GM12872 (cell line): ENCODE data around the gene INPP5A.

Experiments
- CTCF ChIP-seq: IDR thresholded peaks from 3 replicates; pipeline ENCODE4 v1.5.1; 2011; ENCODE audit warnings: low read depth, mild to moderate bottlenecking, low read length, moderate library complexity; ENCODE audit not compliant: insufficient read depth

The INPP5A gene

DNA sequence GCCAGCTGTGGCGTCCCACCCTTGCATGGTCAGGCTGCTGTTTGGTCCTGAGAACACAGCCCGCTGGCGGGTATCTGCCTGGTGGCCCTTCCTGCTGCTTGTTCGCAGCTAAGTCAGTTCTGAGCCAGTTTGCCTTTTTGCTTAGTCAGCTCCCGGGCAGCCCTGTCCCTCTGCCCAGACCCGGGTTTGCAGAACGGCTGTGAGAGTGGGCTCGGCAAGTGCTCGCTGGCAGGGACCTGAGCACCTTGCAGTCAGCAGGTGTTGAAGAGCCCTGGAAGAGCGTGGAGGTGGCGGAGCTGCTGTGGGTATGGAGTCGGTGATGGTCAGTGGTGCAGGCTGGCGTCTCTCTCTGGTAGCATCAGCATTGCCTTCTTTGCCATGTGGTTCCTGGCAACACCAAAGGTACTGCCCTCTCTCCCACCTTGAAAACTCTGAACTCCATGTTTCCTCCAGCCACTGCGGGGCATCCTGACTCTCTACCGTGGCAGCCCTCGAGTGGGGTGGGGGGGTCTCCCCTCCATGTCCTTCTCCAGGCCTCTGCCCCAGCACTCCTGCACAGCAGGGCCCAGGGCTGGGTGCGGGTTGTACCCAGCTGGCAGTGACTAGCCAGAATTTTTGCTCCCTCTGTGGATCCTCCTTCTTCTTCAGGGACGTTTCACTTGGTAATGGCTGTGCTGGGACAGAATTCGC is 4.6 kb downstream of the INPP5A start:
- no peak for TF ChIP-seq CTCF

DNA sequence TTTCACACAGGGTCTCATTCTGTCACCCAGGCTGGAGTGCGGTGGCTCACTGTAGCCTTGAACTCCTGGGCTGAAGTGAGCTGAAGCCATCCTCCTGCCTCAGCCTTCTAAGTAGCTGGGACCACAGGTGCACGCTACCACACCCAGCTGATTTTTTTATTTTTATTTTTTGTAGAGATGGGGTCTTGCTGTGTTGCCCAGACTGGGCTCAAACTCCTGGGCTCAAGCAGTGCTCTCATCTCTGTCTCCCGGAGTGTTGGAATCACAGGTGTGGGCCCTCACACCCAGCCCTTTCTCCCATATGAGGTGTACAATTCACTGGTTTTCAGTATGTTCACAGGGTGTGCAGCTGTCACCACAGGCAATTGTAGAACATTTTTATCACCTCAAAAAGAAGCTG is 5.2 kb downstream of the INPP5A start:
- TF ChIP-seq CTCF, result no peak

- no peak for TF ChIP-seq CTCF
Measured at GRCh38 chr10:132543916-132544743, 6.5 kb downstream of the INPP5A start.

DNA sequence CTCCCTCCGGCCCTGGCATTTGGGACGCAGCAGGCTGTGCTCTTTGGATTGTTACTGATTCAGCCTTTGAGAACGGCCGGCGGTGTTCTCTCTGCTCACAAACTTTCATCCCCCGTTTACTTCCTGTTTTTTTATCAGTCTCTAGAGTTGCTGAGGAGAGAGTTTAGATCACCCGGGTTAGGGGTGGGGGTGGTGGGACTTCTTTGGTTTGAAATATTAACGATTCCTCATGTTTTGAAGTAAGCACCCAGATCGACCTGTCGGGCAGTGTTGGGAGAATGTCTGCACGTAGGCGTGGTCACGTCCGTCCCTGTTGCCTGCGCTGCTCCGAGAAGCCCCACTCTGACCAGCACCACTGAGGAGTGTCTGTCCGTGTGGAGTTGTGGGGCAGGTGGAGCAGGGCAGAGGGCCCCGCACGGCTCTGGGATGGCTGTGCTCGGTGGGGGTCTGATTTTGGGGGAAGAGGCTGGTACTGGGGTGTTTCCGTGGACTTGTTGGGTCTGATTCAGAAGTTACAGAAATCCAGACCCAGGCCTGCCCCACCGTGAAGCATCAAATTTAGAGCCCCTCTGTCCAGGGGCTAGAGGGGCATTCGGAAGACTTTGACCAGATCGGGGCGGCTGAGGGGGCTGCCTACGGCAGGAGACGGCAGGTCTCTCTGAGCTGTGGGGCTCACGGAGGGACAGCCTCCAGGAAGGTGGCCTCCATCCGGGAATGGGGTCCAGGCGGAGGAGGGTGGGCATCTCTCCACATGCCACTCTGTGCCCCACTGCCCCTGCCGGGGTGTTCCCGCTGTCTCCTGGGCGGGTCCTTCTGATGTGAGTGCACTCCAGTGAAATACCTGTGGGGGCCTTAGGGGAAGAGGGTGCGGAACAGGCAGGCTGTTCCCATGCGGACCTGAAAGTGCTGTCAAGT is 7.4 kb downstream of the INPP5A start:
- no peak for TF ChIP-seq CTCF

GRCh38 chr10:132545659-132546367 is 8.2 kb downstream of the INPP5A start:
- no peak for TF ChIP-seq CTCF

DNA sequence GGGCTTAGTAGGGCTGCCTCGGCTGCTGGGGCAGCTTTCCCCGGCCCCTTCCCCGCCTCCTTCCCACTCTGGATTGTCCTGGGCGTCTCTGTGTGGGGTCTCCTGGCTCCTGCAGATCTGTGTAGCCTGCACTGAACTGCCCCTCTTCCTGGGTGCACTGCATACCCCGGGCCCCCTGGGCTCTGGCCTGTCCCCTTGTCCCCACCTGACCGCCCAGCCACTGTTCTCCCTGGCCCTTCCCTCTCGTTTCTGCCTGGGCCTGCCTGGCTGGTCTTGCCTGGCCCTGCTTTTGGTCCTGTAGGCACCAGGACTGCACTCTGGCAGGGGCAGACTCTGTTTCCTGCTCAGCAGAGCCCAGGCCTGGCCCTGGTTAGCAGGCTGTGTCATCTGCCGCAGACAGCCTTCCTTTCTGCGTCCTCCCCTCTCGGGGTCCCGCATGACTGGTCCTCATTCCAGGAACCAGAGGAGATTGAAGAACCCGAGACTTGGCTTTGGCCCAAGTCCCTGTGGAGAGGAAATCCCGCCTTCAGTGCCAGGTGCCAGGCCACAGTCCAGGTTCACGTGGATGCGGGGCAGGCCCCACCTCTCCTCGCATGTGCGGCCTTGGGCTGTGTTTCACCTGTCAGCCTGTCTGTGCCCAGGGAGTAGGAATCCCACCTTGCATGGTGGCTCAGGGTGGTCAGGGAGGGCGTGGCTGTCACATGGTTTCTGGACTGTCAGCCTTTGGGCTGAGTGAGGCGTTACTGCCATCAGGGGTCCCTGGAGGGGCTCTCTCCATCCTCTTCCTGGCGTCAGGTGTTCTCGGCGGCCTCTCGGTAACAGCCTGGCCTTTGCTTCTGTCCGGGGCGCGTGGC is 9.2 kb downstream of the INPP5A start:
- TF ChIP-seq CTCF, result no peak
